A549 (cell line): ENCODE measurements around the gene COL8A1.

Source experiments
- POLR2A ChIP-seq: IDR thresholded peaks from 2 replicates; pipeline ENCODE4 v1.6.1; 2012; ENCODE audit warnings: mild to moderate bottlenecking, low read length
- TFCP2L1 ChIP-seq: fragments of 250-450 bp; sonication (Bioruptor Pico); IDR thresholded peaks from 2 replicates; pipeline ENCODE4 v1.5.0; 2021; ENCODE audit warnings: mild to moderate bottlenecking

DNA sequence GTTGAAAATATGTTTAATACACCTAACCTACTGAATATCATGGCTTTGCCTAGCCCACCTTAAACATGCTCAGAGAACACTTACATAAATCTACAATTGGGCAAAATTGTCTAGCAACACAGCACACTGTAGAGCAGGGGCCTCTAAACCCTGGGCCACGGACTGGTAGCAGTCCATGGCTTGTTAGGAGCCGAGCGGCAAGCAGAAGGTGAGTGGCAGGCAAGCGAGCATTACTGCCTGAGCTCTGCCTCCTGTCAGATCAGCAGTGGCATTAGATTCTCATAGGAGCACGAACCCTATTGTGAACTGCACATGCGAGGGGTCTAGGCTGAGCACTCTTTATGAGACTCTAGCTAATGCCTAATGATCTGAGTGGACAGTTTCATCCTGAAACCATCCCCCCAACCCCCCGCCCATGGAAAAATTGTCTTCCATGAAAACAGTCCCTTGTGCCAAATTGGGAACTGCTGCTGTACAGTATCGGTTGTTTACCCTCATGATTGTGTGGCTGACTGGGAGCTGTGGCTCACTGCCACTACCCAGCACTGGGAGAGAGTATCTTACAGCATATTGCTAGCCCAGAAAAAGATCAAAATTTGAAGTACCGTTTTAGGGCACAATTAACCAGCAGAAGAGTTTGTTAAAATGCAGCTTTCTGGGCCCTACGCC, 205.3 kb downstream of the COL8A1 start:
- TF ChIP-seq TFCP2L1 (CRISPR knock-in tag) = no peak
- no peak for TF ChIP-seq POLR2A
